Activated CD4-positive, CD25-positive, alpha-beta regulatory T cell treated with anti-CD3 and anti-CD28 coated beads, Interleukin-2, amount 50 U/mL, for 72 hours (primary cell): ENCODE data around the gene SUPT4H1.

Experiments
- DNase-seq: peaks from one replicate; pipeline ENCODE4 v3.0.0; 2021

Gene SUPT4H1

DNA sequence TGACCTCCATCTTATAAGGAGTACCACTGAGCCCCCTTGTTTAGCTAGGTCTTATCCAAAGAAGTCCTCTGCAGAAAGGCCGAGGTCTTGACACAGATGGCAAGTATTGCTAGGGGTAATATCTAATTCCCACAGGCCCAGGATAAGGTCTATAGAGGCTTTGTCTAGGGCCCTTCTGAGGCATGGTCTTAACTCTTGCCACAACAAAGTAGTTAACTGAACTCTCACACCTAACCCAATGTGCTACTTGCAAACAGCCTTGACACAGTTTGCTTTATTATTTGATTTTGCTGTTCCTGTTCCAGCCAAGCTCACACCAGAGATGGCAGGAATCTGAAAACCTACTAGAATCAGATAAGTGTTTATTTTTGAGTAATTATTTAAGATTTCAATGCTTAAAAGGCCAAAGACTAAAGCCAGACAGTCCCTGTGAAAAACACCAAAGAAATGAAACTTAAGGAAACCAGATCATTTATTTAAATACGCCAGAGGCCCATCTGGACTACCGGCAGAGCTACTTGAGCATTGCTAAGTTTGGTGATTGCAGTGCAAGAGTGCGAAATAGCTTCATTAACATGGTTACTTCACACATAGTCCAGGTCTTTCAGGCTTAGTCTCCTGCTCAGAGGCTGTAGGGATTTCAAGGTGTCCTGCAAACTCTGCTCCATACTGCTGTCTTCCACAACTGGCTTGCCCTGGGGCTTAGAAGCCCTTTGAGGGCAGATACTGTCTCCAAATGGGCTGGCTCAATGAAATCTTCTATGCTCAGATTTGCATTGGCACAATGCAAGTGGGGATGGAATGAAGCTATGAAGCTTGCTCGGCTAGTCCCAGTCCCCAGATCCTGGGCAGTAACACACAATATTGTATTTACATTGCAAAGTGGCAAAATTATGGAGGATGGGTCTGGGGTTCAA, 28.5 kb upstream of the SUPT4H1 start:
- no peak for DNase-seq

DNA sequence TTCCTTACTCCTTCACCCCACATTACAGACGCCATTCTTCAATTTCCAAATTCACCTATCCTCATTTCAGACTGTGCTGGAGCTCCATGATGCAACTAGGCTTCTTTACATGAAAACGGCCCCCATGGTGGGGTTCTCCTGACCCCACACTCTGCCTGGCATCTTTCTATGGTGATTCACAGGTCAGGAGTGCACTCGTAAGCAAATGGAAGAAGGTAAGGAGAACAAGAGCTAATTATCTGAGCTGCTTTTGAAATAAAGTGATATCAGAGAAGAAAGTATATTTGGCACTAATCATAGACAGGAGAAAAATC, 27.5 kb upstream of the SUPT4H1 start:
- DNase-seq, result no peak

DNA sequence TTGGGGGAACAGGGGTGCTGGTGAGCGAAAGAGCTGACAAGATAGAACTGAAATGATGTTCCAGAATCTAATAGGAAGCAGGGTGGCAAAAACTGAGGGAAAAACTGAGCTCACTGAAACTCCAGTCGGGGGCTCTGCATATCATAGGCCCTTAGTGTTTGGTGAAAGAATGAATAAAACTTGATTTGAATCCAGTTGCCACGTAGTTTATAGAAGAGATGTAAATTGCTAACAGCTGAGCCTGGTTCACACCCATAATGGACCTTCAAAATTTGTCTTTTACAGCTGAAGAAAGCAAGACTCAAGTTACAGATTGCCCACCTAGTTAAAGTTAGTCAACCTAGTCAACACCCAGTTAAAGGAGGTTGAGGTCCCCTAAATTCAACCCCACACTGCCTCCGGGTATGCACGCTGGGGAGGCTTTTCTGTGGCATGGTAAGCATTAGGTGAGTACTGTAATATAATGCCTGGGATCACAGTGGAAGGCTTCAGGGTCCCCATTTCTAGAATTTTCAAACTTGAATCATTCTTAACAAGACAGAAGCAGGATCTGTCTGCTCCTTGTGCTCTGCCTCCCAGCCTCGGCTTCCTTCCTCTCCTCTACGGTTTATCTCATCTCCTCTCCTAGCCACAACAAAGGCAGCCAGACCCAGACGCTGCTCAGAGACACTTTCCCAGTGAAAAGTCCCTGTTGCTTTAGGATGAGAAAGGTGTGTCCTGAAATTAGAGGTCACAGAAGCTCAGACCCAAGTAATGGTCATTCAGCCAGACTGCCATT, 26.9 kb upstream of the SUPT4H1 start:
- DNase-seq, result no peak

DNA sequence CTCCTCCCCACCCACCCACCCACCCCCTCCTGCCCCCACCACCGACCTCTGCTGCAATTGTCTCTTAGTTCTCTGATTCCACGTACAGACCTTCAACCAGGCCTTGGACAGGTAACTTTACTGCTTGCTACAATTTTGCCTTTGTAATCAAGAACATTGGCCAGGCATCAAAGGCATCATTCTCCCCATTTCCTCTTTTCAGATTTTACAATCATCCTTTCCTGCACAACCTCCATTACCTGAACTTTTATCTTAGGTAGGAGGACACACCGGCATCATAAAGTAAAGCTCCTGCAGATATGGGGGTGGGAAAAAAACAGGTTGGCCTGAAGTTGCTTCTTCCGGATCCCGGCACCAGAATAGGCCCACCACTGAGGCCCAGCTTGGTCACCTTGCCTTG, 25.7 kb upstream of the SUPT4H1 start:
- DNase-seq, result no peak

DNA sequence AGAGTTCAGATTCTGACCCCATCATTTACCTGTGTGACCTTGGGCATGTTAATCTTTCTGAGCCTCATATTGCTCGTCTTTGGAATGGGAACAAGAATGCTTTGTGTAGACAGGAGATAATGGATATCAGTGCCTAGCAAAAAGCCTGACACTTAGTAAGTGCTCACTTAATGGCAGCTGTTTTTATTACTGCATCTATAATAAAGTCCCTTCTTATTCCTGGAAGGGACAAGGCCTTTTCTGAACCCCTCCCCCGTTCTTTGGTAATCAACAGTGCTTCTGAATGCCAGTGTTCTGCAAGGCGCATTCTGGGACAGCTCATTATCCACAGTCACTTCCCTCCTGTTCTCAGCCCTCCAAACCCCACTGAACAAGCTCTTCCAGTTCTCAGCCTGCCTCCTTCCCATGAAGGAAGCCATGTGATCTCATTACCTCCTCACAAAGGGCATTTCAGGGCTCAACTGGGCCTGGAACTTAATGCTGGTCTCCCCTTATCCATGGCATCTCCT, 25.1 kb upstream of the SUPT4H1 start:
- no peak for DNase-seq

DNA sequence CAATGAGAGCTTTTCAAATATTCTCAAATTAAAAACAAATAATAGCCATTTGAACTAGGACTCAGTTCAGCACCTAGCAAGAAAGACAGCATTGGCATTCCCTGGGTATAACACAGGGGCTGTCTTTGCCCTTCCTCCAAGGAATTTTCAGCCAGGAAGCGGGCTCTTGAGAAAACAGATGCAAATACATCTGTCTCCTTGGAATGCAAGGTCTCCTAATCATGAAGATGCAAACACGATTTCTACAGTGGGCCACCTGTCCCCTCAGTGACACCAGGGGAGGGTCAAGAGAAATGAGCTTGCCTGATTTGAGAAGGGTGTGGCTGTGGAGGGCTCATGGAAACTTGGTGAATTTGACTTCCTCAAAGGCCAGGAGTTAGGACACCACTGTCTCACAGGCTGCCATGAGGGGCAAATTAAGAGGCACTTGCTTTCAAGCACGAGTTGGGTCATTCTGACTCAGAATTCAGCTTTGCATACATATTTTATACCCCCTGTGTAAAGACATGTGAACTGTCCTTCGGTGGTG, 24.5 kb upstream of the SUPT4H1 start:
- DNase-seq, result no peak

DNA sequence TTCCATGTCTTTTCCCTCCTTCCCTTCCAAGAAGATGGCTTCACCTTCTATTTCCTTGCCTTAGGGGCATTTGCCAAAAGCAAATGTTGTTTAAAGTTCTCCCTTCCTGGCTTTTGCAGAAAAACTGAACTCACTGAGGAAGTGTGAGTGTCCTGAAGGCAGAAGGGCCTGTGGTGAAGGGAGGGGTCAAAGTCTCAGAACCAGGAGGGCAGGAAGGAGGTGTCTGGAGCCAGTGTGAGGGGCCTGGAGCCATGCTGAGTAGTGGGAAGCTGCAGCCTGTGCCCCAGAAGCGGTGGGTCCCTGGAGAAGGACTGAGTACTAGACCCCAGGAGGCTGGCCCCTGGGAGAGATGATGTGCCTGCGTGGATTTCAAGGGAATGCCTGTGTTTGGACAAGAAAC, 23.8 kb upstream of the SUPT4H1 start:
- DNase-seq, result no peak

DNA sequence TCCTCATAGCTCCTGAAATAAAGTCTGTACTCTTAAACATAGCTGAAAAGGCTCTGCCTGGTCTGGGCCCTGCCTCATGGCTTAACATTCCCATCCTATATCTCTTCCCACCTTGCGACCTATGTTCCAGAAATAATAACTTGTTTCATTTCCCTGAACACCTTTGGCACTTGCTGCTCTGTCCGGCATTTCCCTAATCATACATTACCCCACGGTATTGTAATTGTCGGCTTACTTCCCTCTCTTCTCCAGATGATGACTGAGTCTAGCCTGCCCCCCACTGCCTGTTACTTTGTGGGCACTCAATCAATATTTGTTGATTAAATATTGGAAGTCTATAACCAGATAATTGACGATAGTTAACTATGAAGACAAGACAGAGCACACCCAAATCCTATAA, 23.3 kb upstream of the SUPT4H1 start:
- no peak for DNase-seq

DNA sequence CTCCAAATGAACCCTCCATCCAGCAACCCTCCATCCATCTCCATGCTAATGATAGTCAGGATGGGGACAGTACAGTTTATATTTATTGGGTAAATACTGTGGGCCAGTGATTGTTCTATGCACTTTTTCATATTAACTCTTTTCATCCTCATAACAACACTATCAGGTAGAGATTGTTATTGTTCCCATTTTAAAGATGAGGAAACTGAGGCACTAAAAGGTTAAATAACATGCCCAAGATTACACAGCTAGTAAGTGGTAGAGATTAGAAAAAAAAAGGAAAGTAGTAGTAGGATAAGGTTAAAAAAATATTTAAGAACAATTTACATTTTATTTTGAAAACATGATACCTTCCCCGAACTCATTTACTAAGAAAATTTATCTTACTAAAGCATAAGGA, 21.9 kb upstream of the SUPT4H1 start:
- no peak for DNase-seq

DNA sequence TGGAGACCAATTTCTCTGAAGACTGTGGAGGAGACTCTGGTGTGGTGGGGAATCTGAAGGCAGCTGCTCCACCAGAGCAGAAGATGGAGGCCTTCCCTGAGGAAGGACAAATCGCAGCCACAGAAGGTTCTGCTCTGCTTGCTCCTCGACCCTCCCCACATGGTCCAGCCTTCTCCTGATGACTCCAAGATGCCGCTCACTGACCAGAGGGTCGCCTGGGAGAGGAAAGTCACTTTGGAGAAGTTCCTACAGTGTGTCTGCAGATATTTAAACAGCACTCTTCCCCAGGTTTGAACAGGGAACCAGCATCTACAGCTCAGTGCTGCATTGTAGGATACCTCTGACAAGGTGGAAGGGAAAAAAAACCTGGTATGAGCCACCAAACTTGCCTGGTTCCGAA, 21.0 kb upstream of the SUPT4H1 start:
- DNase-seq, result no peak

DNA sequence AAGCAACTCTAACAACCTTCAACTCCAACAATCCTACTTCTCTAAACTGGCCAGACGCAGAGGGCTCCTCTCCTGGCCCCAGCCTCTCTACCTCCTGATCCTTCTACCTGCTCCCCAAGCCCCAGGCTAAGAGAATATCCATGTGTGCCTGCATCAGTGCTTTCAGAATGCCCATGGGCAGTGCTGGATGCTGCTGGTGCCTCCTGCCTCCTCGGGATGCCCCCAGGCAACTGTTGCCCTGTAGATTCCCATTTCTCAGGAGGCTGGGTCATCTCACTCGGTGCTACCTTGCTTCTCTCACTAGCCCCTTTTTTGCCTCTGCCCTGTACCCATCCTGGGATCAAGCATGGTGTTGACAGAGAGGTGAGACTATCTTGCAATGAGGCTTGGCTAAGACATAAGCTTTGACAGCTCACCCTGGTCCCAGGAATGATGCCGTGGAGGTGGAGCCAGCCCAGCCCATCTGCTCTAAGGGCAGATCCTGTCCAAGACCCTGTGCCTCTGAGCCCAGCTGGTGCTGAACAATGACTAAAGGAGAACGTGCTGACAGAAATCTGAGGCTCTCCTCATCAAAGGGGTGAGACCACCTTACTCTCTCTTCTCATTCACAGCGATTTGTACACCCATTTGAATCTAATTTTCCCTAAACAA, 19.4 kb upstream of the SUPT4H1 start:
- DNase-seq, result no peak

DNA sequence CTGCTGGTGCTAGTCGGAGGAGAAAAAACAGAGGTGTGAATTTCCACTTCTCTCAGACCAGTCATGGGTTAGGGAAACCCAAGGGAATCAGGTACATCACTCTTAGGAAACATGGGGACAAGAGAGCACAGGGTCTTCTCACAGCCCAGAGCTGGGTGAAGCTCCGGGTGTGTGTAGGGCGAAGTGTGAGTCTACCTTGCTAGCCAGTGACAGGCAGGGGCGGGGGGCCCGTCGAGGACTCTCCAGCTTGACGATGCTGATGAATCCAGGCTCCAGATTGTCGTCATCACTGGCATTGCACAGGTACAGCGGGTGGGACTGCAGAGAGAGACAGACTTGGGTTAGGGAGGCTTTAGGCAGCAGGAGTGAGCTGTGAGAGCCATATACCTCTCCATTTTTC, 18.7 kb upstream of the SUPT4H1 start:
- DNase-seq, result no peak

DNA sequence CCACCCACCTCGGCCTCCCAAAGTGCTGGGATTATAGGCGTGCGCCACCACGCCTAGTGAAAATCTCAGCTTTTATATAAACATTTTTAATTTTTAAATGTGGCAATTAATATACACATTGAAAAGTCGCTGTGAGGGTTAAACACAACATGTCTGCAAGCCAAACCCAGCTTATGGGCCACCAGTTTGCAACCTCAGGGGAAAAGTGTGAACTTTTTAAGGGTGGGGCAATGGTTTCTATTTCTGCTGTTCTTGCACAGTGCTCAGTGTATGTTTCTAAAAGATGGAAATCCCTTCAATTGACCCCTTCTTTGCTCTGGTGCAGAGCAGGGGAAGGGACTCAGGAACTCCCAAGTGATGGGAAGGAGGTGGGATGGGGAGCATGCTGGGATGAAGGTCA, 18.3 kb upstream of the SUPT4H1 start:
- no peak for DNase-seq

DNA sequence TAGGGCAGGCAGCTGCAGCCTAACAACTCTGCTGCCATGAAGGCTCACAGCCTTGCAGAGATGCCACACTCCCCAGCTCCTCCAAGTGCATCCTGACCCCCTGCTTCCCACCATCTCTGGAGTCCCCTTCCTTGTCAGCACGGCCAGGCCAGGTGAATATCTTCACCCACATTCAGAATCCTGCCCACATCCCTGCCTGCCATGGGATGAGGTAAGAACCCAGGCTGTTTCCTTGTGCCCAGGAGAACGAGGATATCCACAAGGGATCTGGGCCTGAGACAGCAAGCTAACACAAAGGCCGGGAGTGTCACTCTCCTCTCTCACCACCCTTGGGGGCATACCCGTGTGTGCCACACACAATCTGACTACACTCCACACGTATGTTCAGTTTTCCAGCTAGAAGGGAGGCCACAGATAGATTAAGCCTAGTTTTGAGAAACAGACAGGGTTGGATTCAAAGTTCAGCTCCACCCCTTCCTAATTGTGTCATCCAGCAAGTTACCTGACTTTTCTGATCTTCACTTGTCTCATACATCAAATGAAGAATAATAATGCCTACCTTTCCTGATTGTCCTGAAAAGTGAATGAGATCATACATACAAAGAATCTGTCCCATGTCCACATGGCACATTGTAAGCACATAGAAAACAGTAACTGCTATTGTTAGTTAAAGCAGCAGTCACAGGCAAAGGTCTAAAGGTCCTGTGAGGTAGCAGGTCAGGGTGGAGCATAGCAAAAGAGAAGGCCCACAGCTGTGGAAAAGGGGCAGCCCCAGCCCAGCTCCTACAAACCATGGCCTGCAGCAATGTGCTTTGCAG, 17.4 kb upstream of the SUPT4H1 start:
- no peak for DNase-seq

DNA sequence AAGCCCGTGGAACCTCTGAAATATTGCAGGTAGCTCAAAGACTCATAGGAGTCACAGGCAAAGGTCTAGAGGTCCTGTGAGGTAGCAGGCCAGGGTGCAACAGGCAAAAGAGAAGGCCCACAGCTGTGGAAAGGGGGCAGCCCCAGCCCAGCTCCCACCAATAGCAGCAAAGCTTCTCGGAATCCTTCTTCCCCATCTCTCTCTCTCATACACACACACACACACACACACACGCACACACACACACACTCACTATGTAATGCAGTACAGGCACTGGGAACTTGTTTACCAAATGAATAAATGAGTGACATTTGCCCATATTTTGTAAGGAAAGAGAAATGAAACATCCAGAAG, 16.8 kb upstream of the SUPT4H1 start:
- DNase-seq, result no peak

DNA sequence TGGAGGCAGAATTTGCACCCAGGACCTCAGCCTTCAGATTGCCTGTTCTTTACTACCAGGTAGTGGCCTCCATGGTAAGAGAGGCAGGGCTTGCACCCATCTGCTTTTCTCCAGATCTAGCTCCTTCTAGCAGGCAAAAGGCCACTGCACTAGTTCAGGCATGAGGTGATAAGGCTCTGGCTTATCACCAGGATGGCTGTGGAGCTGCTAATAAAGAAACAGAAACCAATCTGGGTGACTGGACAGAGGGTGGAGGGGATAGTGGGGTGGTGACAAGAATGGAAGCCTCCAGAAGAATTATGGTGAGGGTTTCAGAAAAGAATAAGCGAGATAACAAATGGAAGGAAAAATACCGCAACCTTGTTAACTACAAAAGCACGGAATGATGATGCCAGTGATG, 15.5 kb upstream of the SUPT4H1 start:
- DNase-seq, result no peak

DNA sequence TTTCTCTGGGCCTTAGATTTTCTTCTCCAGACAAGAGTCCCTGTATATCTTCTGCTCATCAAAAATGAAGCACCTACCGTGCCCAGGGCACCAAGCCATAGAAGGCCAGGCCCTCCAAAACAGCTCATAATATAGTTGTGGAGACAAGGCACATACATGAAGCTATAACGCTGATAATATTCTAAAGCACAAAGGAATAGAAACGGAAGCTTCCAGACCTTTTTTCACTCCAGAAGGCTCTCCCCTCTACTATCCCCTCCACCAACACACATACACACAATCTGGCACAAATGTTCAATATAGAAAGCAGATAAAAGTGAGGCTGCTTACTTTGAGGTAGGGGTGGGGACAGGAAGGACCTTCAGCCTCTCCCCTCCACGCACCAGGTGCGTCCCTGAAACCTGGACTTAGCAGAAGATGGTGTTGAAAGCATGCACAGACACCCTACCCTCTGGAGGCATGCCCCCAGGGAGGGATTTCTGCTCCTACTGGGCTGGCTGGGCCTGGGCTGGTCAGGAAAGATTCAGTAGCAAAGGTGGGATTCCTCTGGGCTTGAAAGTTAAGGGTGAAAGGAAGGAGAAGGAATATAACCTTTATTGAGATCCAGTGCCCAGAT, 14.1 kb upstream of the SUPT4H1 start:
- no peak for DNase-seq

DNA sequence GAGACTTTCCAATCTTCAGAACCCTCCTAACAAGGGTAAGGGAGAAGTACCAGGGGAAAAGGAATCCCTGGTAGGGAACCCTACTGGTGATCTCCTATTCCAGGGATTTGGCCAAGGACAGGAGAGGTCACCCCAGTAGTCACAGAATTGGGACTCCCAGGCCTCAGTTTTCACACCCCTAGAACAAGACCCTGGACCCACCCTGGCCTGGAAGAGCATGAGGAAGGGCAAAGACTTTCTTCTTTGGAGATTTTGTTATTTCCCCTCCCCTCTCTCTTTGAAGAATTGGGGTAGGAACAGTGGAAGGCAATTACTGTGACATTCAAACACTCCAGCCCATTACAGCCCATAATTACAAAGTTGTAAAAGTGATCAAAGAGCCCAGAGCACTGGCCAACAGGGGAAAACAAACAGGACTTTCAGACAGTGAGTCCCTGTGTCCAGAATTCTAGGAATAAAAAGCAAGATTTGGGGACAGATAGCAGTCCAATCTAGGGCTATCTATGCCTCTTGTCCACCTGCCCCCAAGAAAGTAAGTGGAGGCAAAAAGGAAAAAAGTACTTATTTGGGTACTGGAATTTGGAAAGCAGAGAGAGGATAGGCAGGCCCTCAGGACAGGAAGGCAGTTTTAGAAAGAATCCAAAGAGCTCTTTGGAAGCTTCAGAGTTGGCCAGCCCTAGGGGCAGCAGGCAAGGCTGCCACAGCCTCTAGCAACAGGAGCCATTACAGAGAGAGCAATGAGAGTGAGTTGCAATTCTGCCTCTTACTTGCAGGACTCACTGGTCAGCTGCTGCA, 13.4 kb upstream of the SUPT4H1 start:
- DNase-seq, result no peak

DNA sequence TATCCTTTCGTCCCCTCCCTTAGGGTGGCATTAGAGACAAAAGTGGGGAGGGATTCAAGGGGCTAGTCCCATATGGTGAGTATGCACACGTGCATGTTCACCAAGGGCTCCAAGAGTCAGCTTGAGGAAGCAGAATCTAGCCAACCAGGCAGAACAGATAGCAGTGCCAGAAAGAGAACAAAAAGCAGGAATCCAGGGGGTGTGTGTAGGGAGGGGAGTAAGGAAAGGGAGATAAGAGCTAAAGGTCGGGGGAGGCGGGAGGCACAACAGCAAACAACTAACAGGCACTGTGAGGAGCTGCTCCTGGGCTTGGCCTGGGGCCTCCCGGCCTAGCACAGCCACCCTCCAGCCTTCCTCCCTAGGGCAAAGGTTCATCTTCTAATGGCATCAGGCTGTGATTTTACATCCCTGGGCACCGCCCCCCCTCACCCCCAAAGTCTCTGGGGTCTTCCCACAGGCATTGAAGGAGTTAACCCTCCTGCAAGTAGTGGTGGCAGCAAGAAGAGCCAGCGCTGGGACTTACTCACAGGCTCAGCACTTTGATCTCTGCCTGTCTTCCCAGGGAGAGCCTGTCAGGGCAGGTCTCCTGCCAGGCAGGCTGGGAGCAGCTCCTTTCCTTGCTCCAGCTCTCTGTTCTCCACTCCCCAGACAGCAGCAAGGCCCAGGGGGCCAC, 12.4 kb upstream of the SUPT4H1 start:
- no peak for DNase-seq

DNA sequence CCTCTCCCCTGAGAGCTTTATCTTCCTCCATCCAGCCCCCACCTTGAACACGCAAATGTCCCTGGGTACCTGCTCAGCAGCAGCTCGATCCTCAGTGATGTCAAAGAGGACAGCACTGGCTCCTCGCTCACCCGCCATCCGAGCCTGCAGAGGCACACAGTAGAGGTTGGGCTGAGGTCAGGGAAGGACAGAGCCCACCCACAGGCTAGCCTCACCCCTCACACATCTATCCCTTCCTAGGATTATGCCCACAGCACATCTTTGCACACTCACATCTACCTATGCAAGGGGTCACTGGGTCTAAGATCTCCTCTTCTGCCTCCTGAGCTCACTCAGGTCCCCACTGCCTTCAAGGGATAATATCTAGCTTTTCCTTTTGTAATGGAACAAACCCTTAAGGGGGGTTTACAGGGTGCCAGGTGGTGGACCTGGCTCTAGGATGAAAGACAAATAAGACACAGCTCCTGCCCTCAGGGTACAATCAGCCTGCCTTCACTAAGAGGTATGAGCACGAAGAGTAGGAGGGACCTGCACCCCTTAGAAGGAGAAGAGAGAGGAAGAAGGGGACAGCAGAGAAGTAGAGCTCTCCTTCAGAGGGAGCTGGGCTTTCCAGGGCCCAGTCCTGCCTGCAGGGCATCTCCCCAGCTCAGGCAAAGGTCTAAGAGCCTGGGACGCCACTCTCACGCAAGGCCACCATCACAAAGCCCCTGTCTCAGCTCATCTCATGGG, 11.6 kb upstream of the SUPT4H1 start:
- no peak for DNase-seq
